Heart right ventricle (tissue), 16 donors: ENCODE data around the gene ST6GALNAC3. TPM values are rescaled to one million over a fixed set of nuclear protein-coding genes. Genes with fewer than 3 reads are reported as not detected.
A peak's percentile ranks its signal among the peaks of the same experiment; 100 is the strongest.
"Not testable (repeated sequence)": the region's sequence is repeated elsewhere in the genome, so short reads cannot be mapped to it uniquely, and the experiment has no call there.

Source experiments
- ATAC-seq, 8 donors: fragments of 200-7000 bp; cut with Tn5 transposase; one replicate each; pipeline ENCODE4 v1.9.1; 2020; ENCODE audit warnings: mild to moderate bottlenecking in 8 of 8, moderate library complexity in 8 of 8, moderate number of reproducible peaks in 1 of 8
- DNase-seq, 2 donors: peaks; one replicate each; pipeline ENCODE4 v3.0.0-alpha.2; 2020
- H3K27ac ChIP-seq, 10 donors: fragments of 200-600 bp; sonication (generic) in 2 of 10; one replicate each; pipeline versions ENCODE4 v1.5.0 to v1.8.0; 2020 to 2022; ENCODE audit warnings: mild to moderate bottlenecking in 3 of 10
- H3K27me3 ChIP-seq, 7 donors: fragments of 200-600 bp; one replicate each; pipeline ENCODE4 v1.8.0; 2021 to 2022; ENCODE audit warnings: mild to moderate bottlenecking in 2 of 7
- H3K36me3 ChIP-seq, 9 donors: fragments of 200-600 bp; sonication (generic) in 1 of 9; one replicate each; pipeline versions ENCODE4 v1.5.0 to v1.8.0; 2020 to 2022; ENCODE audit warnings: mild to moderate bottlenecking in 2 of 9
- H3K4me1 ChIP-seq, 9 donors: fragments of 200-600 bp; sonication (generic) in 1 of 9; one replicate each; pipeline versions ENCODE4 v1.5.0 to v1.8.0; 2020 to 2022; ENCODE audit warnings: mild to moderate bottlenecking in 4 of 9
- H3K4me3 ChIP-seq, 10 donors: fragments of 200-600 bp; sonication (generic) in 2 of 10; one replicate each; pipeline versions ENCODE4 v1.5.0 to v1.8.0; 2020 to 2022; ENCODE audit warnings: mild to moderate bottlenecking in 7 of 10, moderate library complexity in 2 of 10
- H3K9me3 ChIP-seq, 11 donors: fragments of 200-600 bp in 10 of 11; sonication (generic) in 2 of 11; one replicate each; pipeline versions ENCODE4 v1.5.0 to v1.8.0; 2013 to 2022; ENCODE audit warnings: mild to moderate bottlenecking in 2 of 11, control low read depth in 1 of 11, moderate library complexity in 1 of 11
- CTCF ChIP-seq, 9 donors: fragments of 200-600 bp; sonication (generic) in 2 of 9; IDR thresholded peaks; one replicate each; pipeline versions ENCODE4 v1.5.0 to v1.8.0; 2021 to 2022; ENCODE audit warnings: antibody characterized with exemption in 9 of 9, mild to moderate bottlenecking in 5 of 9, moderate library complexity in 1 of 9
- WGBS, 2 donors: extraction: QIAGEN DNeasy Blood & Tissue Kit; methylation state at CpG; one replicate each; pipeline ENCODE4 v1.1.7; 2013; ENCODE audit warnings: inconsistent platforms in 1 of 2; 5-methylcytosine and 5-hydroxymethylcytosine counted together
- intact Hi-C, 10 donors: fragments of 100-400 bp; cut with DNase I; formaldehyde crosslinking; loops; one replicate each; pipeline versions ENCODE4 v1.11.1 to v1.14.2; 2022
- polyA plus RNA-seq, 2 donors: library from polyadenylated mRNA; stranded (reverse); fragments of 200-250 nt; gene quantifications; one replicate each; pipeline ENCODE4 v1.2.3, GENCODE V29; 2013
- total RNA-seq, 10 donors: library from RNA; stranded (reverse); fragmentation: NEBNext Ultra II Directional in 3 of 10; extraction: Animal tissue kit (Norgen Biotek cat#: 25700) in 3 of 10; gene quantifications; one replicate each; pipeline versions ENCODE4 v1.2.1 to v1.2.4, GENCODE V29; 2021 to 2023
- donor health status: Arrhythmogenic right ventricular cardiomyopathy.
- donor health status: ischemic (EF 13 %, LVEDD 7.1; RV severe dilation, severe dysfunction).
- donor health status: healthy with polysubstance abuse.
- donor health status: DM: no; HTN: yes; CAD: no.
- donor health status: DM: no; HTN: no; CAD: no.
- donor health status: ischemic (EF 25% LVEDD 6.9; RV normal size, moderate dysfunction).
- donor health status: ischemic (EF 25% LVEDD 5.7; RV mildly dilated, moderate dysfunction).
- donor health status: healthy.
- donor health status: DM: yes; HTN: yes; CAD: no.
- donor health status: Ischemic cardiomyopathy.
- donor health status: ischemic (EF 35%, LVEDD 5.7; RV mildly dilated, moderate dysfunction).
- donor health status: nonischemic (EF 11% LVEDD 7.7; RV severe dilation, severe dysfunction).
- donor health status: DM: yes; HTN: yes; CAD: no.
- donor health status: PGD.
- donor health status: ischemic (EF 29% LVEDD 5.4; RV normal size, mild dysfunction).
- donor health status: nonischemic (EF 23%, LVEDD 6.1; RV moderate dilation, normal function).

ST6GALNAC3 gene
- total and polyA plus RNA-seq, 12 donors = 2.8 to 10.3 (median 4.8) TPM

GRCh38 chr1:76090283-76091203 lies 16.0 kb downstream of the ST6GALNAC3 start:
- Histone ChIP-seq H3K27me3 (no peaks in the 10 kb centered on the region), H3K27ac (no peak overlapping the region), H3K4me1 (peaks cover 0 to 6% (median 0%) of the 10 kb centered on the region in 9 donors), H3K9me3 (no peaks in the 10 kb centered on the region), H3K36me3 (no peaks in the 10 kb centered on the region), H3K4me3 (no peak overlapping the region)
- no peak for ATAC-seq
- intact Hi-C loops = no loop called here
- no peak for TF ChIP-seq CTCF (IDR thresholded peaks at IDR 0.05)
- no peak for DNase-seq
- WGBS, 2 donors = 72 to 80% methylated on average over 7 of the region's 7 CpGs

GRCh38 chr1:76092812-76093211 lies 18.3 kb downstream of the ST6GALNAC3 start:
- Histone ChIP-seq H3K27me3 (no peaks in the 10 kb centered on the region), H3K4me1 (peaks cover 0 to 9% (median 0%) of the 10 kb centered on the region in 9 donors), H3K27ac (no peak overlapping the region), H3K9me3 (no peaks in the 10 kb centered on the region), H3K36me3 (no peaks in the 10 kb centered on the region), H3K4me3 (no peak overlapping the region)
- ATAC-seq = no peak
- TF ChIP-seq CTCF (IDR thresholded peaks at IDR 0.05) = no peak
- intact Hi-C loops = no loop called here
- 86 to 89% methylated on average over 3 of the region's 3 CpGs for WGBS, 2 donors
- no peak for DNase-seq

- no peak for TF ChIP-seq CTCF (IDR thresholded peaks at IDR 0.05)
- Histone ChIP-seq H3K4me1 (peaks cover 0 to 9% (median 0%) of the 10 kb centered on the region in 9 donors), H3K27me3 (no peaks in the 10 kb centered on the region), H3K27ac (no peak overlapping the region), H3K9me3 (no peaks in the 10 kb centered on the region), H3K4me3 (no peak overlapping the region), H3K36me3 (no peaks in the 10 kb centered on the region)
- intact Hi-C loops = no loop called here
- no peak for ATAC-seq
- WGBS, 2 donors = 82 to 89% methylated on average over 8 of the region's 8 CpGs
- no peak for DNase-seq
Measured at GRCh38 chr1:76093522-76094312, 19.2 kb downstream of the ST6GALNAC3 start.

- Histone ChIP-seq H3K36me3 (no peaks in the 10 kb centered on the region), H3K4me3 (no peak overlapping the region), H3K27ac (peak overlapping the region in 1 of 10 donors; percentile 33), H3K27me3 (no peaks in the 10 kb centered on the region), H3K4me1 (peaks cover 0 to 9% (median 0%) of the 10 kb centered on the region in 9 donors), H3K9me3 (no peaks in the 10 kb centered on the region)
- no peak for TF ChIP-seq CTCF (IDR thresholded peaks at IDR 0.05)
- intact Hi-C loops = no loop called here
- ATAC-seq (no peak), DNase-seq (no peak)
- 58 to 67% methylated on average over 5 of the region's 5 CpGs for whole genome bisulfite sequencing, 2 donors
Measured at GRCh38 chr1:76095802-76096201, 21.3 kb downstream of the ST6GALNAC3 start.

GRCh38 chr1:76097064-76097463 lies 22.5 kb downstream of the ST6GALNAC3 start:
- ATAC-seq, H3K9me3 ChIP-seq: not testable (repeated sequence)
- WGBS, 2 donors = 93 to 96% methylated on average over 8 of the region's 8 CpGs

More at GRCh38 chr1:76097064-76097463, 22.5 kb downstream of the ST6GALNAC3 start:
- H3K4me1 ChIP-seq, H3K4me3 ChIP-seq, intact Hi-C loops, H3K27me3 ChIP-seq, H3K36me3 ChIP-seq, DNase-seq, H3K27ac ChIP-seq: not testable (repeated sequence)
